ENCODE measurements around the gene HNRNPUL1.
"Not testable (repeated sequence)": the region's sequence is repeated elsewhere in the genome, so short reads cannot be mapped to it uniquely, and the experiment has no call there.

Gene HNRNPUL1

GRCh38 chr19:41325947-41326706, 62.0 kb downstream of the HNRNPUL1 start:
- DNase-seq (ENCODE audit: low read depth, low spot score), result no peak

GRCh38 chr19:41327076-41327575, 63.0 kb downstream of the HNRNPUL1 start:
- DNase-seq (ENCODE audit: low read depth, low spot score), result no peak

GRCh38 chr19:41327576-41328156, 63.5 kb downstream of the HNRNPUL1 start:
- peak; percentile 51 for DNase-seq (ENCODE audit: low read depth, low spot score)

- DNase-seq (ENCODE audit: low read depth, low spot score), result peak; percentile 30
Measured at GRCh38 chr19:41328157-41328841, 64.1 kb downstream of the HNRNPUL1 start.

- DNase-seq (ENCODE audit: low read depth, low spot score), result no peak
Measured at GRCh38 chr19:41328842-41329225, 64.7 kb downstream of the HNRNPUL1 start.

- DNase-seq (ENCODE audit: low read depth, low spot score), result no peak
Measured at GRCh38 chr19:41330481-41330880, 66.3 kb downstream of the HNRNPUL1 start.

GRCh38 chr19:41330946-41331678, 66.9 kb downstream of the HNRNPUL1 start:
- DNase-seq (ENCODE audit: low read depth, low spot score), result no peak

- DNase-seq (ENCODE audit: low read depth, low spot score), result no peak
Measured at GRCh38 chr19:41332000-41332399, 67.8 kb downstream of the HNRNPUL1 start.

- no peak for DNase-seq (ENCODE audit: low read depth, low spot score)
Measured at GRCh38 chr19:41332468-41332867, 68.3 kb downstream of the HNRNPUL1 start.

GRCh38 chr19:41334793-41335192, 70.6 kb downstream of the HNRNPUL1 start:
- DNase-seq (ENCODE audit: low read depth, low spot score), result no peak

GRCh38 chr19:41335467-41335866, 71.3 kb downstream of the HNRNPUL1 start:
- DNase-seq (ENCODE audit: low read depth, low spot score), result no peak

- DNase-seq (ENCODE audit: low read depth, low spot score), result no peak
Measured at GRCh38 chr19:41339936-41340335, 75.8 kb downstream of the HNRNPUL1 start.

GRCh38 chr19:41341669-41342490, 77.7 kb downstream of the HNRNPUL1 start:
- DNase-seq (ENCODE audit: low read depth, low spot score), result no peak

- DNase-seq (ENCODE audit: low read depth, low spot score), result no peak
Measured at GRCh38 chr19:41344162-41344561, 80.0 kb downstream of the HNRNPUL1 start.

- not testable (repeated sequence) for DNase-seq (ENCODE audit: low read depth, low spot score)
Measured at GRCh38 chr19:41346916-41347315, 82.7 kb downstream of the HNRNPUL1 start.

- DNase-seq (ENCODE audit: low read depth, low spot score), result no peak
Measured at GRCh38 chr19:41350735-41351338, 86.7 kb downstream of the HNRNPUL1 start.

- peak; percentile 70 for DNase-seq (ENCODE audit: low read depth, low spot score)
Measured at GRCh38 chr19:41351339-41352245, 87.4 kb downstream of the HNRNPUL1 start.

- DNase-seq (ENCODE audit: low read depth, low spot score), result no peak
Measured at GRCh38 chr19:41352279-41352608, 88.1 kb downstream of the HNRNPUL1 start.

GRCh38 chr19:41352609-41353465, 88.7 kb downstream of the HNRNPUL1 start:
- DNase-seq (ENCODE audit: low read depth, low spot score), result peak; percentile 57
